GM18499 (cell line): Measurements from ENCODE around the gene BMX.

Experiments
- ATAC-seq: cut with Tn5 transposase; IDR thresholded peaks from one replicate; pipeline ENCODE4 v1.9.1; 2021; ENCODE audit warnings: moderate number of reproducible peaks; ENCODE audit not compliant: insufficient read depth, unreplicated experiment

The BMX gene

DNA sequence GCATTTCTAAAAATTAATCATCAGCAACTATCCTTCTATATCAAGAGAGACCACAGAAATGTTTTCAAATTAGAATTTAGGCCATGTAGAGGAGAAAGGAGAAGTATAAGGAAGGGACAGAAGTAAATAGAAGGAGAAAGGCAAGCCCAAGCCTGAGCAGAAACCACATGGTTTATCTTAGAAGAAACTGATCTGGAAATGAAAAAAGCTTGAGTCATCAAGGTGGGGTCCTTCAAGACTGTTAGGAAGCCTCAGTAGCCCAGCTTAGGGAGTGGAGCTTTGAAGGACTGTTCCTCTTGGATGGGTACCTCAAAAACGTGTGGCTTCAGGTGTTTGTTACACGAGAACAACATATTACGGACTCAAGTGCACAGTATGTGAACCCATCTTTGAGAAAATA, 4.5 kb downstream of the BMX start:
- no peak for ATAC-seq

DNA sequence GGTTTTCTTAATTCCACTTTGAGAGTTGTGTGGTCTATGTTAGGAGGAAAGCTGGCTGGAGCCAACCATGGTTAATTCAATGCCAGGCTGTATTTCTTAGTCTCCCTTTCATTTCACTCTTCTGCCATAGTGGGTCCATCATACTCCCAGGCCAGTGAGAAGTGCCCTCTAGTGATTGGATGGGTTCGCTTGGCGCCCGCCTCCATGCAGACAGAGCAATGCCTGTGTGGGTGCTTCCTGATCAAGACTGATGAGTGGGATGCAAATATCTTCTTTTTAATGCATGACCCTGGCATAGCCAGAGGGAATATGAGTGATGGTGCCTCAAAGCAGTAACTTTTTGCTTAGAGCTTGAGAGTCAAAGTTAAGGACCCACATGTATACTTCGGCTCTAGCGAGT, 6.4 kb downstream of the BMX start:
- ATAC-seq: no peak

DNA sequence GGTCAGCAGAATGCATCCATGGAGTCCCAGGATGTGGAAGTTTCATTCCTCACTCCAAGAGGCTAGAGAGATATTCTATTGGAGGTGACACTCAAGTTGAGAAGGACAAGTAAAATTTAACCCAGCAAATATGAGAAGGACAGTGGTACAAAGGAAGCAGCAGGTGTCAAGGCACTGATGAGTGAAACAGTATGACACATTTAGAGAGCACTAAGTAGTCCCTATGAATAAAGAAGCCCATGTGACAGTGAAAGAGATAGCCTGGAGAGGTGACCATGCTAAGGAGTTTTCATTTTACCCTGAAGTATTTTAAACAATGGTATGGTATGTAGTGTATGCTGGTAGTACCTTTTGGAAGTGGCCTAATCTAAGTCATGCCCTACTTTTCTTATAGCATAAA, 9.2 kb downstream of the BMX start:
- no peak for ATAC-seq

DNA sequence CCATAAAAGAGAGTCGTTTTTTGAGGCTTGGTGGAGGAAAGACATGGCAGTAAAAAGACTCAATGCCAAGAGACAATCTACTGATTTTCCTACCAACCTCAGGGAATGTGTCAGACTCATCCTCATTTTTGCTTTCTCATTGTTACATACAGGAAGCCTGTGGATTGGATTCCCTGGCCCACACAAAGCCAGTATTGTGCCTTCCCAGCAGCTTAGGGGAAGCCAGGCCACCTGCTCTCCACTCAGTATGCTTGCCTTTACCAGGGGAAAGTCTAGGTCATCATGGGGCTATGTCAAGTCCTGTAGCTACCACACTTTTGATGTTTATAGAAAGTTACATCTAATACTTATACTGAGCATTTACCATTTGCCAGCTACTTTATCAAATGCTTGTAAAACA, 11.0 kb downstream of the BMX start:
- no peak for ATAC-seq

DNA sequence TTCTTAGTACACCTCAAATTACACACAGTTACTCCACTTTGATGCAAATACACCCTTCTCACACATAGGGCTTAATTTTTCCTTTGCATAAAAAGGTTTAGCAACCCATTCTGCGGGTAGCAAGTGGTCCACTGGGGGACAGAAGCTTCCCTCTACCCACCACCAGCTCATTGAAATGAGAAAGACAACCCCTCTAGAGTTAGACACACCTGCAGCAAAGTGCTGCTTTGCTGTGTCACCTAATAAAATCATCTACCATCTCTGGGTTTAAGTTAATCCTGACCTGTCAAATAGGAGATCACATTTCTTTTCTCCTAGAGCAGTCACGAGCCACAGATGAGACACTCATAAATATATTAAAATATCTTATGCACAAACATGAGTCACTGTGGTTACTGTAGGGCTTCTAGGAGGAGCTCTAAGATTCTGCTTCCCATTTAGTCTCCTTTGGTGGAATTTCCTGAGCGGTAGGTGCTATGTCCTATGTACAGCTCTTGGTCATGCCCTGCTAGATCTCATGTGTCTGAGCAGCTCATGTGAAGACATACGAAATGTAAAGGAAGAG, 11.9 kb downstream of the BMX start:
- no peak for ATAC-seq

DNA sequence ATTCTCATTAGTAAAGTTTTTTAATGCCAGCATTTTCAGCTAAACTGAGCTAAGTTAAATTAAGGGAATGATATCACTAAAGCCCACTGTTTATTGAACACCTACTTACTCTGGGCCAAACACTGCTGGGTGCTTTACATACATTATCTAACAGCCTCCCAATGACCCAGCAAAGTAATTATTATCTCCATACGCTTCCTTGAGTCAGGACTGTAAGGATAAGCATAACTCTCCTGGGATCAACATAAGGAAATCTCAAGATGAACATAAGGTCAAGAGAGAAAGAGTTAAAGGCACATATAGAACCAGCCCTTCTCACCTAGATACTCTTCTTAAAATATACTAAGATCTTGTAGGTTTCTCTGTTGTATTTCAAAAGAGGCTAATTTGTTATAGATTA, 13.7 kb downstream of the BMX start:
- ATAC-seq: no peak

DNA sequence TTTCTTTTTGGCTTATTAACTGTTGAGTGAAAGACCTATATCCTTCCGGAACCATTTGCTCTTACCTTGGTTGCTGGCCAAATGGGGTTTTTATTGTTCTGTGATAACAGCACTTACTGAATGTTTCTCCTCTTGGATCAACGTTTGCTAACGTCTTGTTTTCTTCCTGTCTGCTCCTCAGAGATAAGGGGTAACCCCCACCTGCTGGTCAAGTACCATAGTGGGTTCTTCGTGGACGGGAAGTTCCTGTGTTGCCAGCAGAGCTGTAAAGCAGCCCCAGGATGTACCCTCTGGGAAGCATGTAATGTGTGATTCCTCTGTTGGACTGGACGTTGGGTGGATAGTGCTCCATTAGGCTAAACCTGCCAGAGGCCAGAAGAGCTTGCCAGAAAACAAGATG, 15.3 kb downstream of the BMX start:
- no peak for ATAC-seq

DNA sequence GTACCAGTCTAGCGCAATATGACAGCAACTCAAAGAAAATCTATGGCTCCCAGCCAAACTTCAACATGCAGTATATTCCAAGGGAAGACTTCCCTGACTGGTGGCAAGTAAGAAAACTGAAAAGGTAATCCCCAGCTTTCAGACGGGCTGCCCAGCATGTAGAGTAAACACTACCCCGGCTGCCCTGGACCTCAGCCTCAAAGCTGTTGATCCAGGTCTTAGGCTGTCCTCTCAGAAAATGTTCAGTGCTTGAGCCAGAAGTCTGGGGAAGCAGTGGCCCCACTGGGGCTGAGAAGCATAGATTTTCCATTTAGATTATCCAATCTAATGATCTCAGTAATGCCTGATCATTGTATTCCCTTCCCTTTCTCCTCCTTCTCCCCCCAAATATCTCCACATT, 21.9 kb downstream of the BMX start:
- ATAC-seq: no peak

DNA sequence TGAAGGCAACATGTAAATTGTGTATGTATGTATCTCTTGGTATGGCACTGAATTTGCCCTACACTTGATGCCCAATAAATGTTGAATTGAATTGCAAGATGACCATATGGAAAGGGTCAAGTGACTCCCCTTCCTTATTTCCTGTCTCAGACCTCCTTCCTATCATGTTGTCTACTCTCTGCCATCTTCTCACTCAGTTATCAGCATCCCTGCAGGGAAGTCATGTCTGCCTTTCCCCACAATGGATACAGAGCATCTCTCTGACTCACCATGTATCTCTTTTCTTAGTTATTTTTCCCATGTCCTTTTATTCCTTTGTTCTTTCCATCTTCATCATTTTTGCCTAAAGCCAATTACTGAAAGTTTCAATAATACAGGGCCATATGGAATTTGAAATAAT, 22.5 kb downstream of the BMX start:
- no peak for ATAC-seq

DNA sequence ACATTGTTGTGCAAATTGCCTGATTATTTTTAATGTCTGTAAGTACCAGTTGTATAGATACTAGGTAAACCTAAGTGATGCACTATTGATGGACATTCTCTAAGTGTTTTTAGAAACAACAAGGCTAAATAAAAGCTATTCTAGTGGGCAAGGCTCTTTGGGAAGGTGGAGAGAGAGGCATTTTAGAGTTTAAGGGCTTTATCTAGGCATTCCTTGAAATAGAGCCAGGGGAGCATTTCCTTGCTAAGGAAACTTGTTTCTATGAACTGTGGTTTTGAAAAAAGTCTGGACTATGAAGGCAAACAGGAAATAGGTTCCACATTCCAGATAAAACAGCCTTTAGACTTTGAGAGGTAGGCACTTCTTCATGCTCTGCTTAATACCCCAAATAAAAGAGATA, 23.8 kb downstream of the BMX start:
- ATAC-seq: no peak

DNA sequence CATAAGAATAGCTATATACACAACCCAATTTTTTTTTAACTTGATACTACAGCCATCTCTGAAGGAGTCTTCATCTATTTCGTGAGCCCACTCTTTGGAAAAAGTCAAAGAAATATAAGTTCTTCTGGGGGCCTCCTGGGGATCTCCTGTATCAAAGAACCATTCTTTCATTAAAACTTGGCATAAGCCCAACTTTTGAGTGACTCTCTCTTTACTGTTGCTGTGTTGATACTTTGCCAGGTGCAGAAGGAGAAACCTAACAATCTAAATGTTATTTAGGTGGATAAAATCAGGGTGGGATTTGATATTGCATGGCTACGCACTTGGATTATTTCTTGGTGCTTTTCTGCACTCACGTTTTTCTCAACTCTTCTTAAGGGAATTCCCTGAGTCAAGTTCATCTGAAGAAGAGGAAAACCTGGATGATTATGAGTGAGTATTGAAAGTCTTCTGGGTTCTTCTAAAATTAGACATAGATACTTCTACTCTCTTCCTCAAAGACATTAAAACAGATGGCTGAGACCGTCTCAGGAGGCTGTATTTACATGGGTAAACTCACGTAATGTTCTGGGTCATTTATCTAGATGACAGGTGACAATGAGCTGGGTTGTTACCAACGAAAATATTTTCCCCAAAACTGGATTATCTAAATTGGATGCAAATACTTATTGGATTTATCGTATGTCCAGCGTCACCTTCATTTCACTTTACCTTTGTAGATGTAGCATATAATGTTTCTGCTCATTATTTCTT, 25.2 kb downstream of the BMX start:
- no peak for ATAC-seq

DNA sequence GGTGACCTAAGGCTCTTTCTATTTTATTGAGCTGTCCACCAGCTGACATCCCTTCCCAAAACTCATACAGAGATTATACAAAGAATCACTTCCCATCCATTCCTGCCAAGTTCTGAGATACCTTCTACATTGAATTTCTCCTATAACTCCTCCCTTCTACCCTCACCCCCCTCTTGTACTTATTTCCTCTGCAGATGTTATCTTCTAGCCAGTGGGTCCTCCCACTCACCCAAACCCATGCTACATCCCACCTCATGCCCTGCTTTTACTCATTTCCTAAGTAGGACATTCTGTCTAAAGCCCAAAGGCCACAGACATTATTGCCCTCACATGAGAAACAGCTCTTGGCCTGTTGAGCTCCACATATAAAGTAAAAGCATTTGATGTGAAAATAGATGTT, 28.6 kb downstream of the BMX start:
- no peak for ATAC-seq

DNA sequence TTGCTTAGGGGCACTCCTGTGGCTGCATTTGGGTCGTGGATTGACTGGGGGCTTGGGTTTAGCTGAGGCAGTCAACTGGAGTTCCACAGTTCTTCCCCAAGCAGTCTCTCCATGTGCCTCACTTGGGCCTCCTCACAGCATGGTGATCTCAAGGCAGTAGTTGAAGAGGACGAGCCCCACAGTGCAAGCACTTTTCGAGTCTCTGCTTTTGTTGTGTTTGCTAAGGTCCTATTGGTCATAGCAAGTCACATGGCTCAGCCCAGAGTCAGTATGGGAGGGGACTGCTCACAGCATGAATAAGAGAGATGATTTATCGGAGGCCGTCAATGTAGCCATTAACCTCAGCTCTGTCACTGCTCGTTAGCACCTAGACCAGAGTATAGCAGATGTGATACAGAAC, 29.7 kb downstream of the BMX start:
- ATAC-seq: no peak

DNA sequence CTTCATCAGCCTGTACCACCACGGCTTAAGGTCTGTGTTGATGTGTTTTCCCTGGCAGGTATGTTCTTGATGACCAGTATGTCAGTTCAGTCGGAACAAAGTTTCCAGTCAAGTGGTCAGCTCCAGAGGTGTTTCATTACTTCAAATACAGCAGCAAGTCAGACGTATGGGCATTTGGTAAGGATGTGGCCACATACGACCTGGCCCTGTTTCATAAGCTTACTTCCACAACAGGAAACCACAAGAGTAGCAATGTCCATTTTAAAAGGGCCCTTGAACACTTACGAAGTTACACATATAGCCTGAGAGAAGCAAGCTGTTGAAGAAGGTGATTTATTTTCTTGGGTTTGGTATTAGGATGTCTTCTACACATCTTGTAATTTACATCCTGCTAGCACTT, 46.1 kb downstream of the BMX start:
- no peak for ATAC-seq

DNA sequence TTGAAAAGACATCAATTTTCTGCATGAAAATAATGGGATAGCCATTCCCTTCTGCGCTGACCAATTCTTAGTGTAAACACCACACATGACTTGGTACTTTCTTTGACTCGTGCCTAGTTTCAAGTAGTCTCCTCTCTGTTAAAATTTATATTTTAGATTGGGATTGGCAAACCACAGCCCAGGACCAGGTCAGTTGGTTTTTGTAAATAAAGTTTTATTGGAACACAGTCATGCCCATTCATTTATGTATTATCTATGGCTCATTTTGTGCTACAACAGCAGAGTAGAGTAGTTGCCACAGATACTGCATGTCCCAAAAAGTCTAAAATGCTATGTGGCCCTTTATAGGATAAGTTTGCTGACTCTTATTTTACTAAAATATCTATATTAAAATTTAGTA, 46.7 kb downstream of the BMX start:
- no peak for ATAC-seq

DNA sequence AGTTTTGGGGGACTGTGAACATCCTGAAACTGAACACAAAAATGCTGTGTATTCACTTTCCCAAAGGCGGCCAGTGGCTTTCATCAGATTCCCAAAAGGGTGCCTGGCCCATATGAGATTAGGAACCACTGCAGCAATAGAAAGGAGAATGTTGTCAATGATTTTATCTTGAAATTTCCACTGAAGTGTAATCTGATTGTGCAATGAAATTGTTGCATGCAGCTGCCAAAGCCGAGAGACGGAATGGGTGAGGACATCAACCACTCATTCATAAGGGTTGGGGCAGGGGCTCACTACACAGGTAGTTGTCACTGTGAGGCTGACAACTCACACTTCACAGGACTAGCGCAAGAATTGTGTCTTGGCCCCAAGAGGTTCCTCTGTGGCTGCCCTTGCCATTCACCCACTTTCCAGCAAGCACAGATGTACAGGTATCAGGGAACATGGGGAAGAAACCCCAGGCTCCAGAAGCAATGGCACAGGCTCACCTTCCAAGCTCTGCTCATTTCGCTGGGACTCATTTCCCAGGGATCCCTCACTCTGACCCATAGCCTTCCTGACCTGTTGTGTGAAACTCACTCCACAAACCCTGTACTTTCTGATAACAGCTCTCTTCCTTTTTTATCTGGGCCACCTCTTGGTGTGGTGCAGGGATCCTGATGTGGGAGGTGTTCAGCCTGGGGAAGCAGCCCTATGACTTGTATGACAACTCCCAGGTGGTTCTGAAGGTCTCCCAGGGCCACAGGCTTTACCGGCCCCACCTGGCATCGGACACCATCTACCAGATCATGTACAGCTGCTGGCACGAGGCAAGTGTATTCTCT, 48.8 kb downstream of the BMX start:
- ATAC-seq: no peak

DNA sequence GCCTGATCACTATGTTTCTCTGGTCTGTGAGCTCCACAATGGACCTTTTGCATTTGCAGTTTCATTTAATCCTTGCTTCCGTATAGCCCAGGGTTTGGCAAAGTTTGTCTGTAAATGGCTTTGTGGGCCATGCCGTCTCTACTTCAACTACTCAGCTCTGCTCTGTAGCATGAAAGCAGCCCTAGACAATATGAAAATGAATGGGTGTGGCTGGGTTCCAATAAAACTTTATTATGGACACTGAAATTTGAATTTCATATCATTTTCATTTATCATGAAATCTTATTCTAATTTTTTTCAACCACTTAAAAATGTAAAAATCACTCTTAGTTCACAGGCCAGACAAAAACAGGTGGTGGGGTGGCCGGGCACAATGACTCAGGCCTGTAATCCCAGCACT, 58.6 kb downstream of the BMX start:
- no peak for ATAC-seq

DNA sequence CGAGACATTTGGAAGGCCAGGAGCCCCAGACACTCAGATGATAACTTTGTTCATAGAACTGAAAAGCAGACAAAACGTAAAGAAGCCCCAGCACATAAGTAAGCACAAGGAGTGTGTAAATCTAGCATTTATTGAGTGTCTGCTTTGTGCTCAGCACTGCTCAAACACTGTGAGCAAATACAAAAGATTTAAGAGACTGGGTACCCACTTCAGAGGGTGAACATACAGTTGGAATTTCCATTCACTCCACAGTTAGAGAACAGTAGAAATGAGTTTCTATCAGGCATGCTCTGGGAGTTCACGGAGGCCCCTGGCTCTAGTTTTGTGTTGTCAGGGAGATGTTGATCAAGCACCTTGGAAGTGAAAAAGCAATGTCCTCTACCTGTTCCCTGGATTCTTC, 60.3 kb downstream of the BMX start:
- ATAC-seq: no peak

DNA sequence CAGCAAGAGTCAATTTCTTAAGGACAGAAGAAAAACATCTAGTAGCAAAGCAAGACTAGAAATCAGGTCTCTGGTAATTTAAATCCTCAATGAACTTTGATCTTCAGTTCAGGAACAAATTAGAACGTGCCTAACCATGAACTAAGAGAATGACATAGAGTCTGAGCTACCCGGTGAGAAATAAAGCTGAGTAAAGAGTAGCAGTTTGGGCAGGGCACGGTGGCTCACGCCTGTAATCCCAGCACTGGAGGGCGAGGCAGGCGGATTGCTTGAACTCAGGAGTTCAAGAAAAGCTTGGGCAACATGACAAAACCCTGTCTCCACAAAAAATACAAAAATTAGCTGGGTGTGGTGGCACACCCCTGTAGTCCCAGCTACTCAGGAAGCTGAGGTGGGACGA, 62.4 kb downstream of the BMX start:
- no peak for ATAC-seq

DNA sequence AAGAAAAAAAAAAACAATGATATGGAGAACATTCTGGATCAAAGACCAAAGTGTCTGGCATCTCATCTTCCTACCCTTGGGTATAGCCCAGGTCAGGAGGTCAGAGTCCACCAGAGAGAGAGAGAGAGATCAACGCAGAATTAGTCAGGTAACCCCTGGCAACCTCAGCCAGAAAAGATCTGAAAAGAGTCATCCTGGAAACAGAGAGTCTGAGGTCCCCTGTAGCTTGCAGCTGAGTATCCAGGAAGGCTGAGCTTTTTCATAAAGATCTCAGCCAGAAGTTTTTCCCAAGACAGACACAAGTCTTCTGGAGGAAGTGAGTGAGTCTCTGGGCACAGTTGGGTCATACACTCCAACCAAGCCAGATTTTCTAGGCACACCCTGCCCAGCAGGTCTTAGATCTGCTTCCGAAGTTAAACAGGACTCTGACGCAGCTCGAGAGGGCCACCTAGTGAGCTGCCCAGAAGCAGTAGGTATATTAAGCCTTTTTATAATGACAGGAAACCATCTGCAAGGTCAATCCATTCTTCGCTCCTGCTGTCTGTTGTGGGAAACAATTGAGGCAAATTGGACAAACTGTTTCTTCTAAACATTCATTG, 64.5 kb downstream of the BMX start:
- ATAC-seq: no peak

DNA sequence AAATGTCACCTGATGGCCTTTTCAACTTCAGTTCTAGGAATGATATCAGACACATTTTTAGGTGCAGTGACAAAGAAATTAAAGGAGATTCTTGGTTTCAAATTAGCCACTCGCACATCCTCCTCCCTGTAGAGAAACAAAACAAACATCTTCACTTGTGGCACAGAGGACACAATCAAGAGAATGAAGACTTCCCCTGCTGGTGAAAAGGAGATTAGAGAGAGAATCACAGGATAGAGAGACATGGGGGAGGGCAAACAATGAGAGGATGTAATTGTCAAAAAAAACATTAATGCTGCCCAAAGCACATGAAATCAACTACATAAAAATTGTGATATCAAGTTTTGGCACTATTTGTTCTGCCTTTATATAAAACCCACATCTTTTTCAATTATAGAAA, 65.6 kb downstream of the BMX start:
- no peak for ATAC-seq
